ENCODE data around the gene CXCL17. TPM values are rescaled to one million over a fixed set of nuclear protein-coding genes. Genes with fewer than 3 reads are reported as not detected.

Gene CXCL17
- total RNA-seq, 1 experiment from 2014 or later: not detected

- Histone ChIP-seq H2BK5ac (ENCODE audit: insufficient read length, low read length) (no peak overlapping the region), H4K5ac (ENCODE audit: insufficient read length, low read depth, low read length) (no peak overlapping the region), H2BK12ac (ENCODE audit: insufficient read length, low read depth, low read length) (no peak overlapping the region), H3K18ac (ENCODE audit: insufficient read length, low read depth, low read length) (no peak overlapping the region), H2AK5ac (ENCODE audit: insufficient read length, low read length) (no peak overlapping the region), H3K79me1 (ENCODE audit: insufficient read depth, low read depth, low read length, poor library complexity, severe bottlenecking) (no peaks in the 10 kb centered on the region), H3K14ac (ENCODE audit: insufficient read depth, low read length) (no peak overlapping the region), H2AFZ (ENCODE audit: low read length) (no peak overlapping the region), H3K23me2 (ENCODE audit: insufficient read length, low read depth, low read length, poor library complexity, severe bottlenecking) (peaks cover 7% of the 10 kb centered on the region), H3K4me2 (ENCODE audit: insufficient read depth, insufficient read length, low read length) (no peak overlapping the region), H3K23ac (ENCODE audit: insufficient read length, low read depth, low read length) (no peak overlapping the region), H2BK15ac (ENCODE audit: low read depth, low read length) (no peak overlapping the region), H3K27ac (ENCODE audit: insufficient read length, low read depth, low read length) (no peak overlapping the region), H3K56ac (ENCODE audit: insufficient read length, low read depth, low read length) (no peak overlapping the region), H2BK120ac (ENCODE audit: low read depth, low read length, poor library complexity, severe bottlenecking) (no peak overlapping the region), H4K20me1 (ENCODE audit: control insufficient read depth, insufficient read depth, insufficient read length) (no peaks in the 10 kb centered on the region), H2BK20ac (ENCODE audit: low read depth, low read length, poor library complexity, severe bottlenecking) (no peak overlapping the region), H3K4ac (ENCODE audit: low read depth, low read length) (no peak overlapping the region), H3K27me3 (ENCODE audit: insufficient read depth, low read length) (peaks cover 17% of the 10 kb centered on the region; the same call in 1 of the 2 replicates), H3T11ph (ENCODE audit: low read length) (no peak overlapping the region), H4K91ac (ENCODE audit: insufficient read length, low read depth, low read length) (no peak overlapping the region), H3K9me3 (ENCODE audit: control insufficient read depth, low read depth, low read length) (no peaks in the 10 kb centered on the region), H3K79me2 (ENCODE audit: insufficient read depth, low read length) (no peaks in the 10 kb centered on the region), H3K4me1 (ENCODE audit: insufficient read depth, low read length) (no peaks in the 10 kb centered on the region), H3K9ac (ENCODE audit: extremely low read depth, insufficient read length, low read length) (no peak overlapping the region), H4K8ac (replicated peaks; ENCODE audit: insufficient read length, low read depth, low read length) (no peak overlapping the region)
- peak overlapping the region in 1 of 2 experiments; percentile 90; a peak in 2 of 5 replicates for H3K4me3 Mint-ChIP-seq
- H3K27ac Mint-ChIP-seq: no peak overlapping the region; a peak in 1 of 7 replicates
- H3K36me3 Mint-ChIP-seq (ENCODE audit: insufficient read depth in 1 of 3, low read depth in 3 of 3): peaks cover 0 to 4% (median 3%) of the 10 kb centered on the region in 3 experiments; a peak in 3 of 7 replicates
- H3K27me3 Mint-ChIP-seq (ENCODE audit: low read depth): peaks cover 91% of the 10 kb centered on the region
- H3K9me3 Mint-ChIP-seq: peaks cover 0 to 3% of the 10 kb centered on the region in 2 experiments; a peak in 3 of 5 replicates
- peak; percentile 69 for TF ChIP-seq CTCF (conservative IDR thresholded peaks at IDR 0.05)
- DNase-seq: peak; percentile 67
- no CpG with 5 or more reads among the region's 13 CpGs for WGBS (ENCODE audit: extremely low coverage, insufficient read length, low lambda C conversion rate)
- peaks cover 24 to 49% of the 10 kb centered on the region in 2 experiments for H3K4me1 Mint-ChIP-seq
Measured at GRCh38 chr19:42424712-42425131, 18.0 kb downstream of the CXCL17 start.

All from H9 (cell line).